GM19043 (cell line): ENCODE data around the gene GPANK1.
"Not testable (repeated sequence)": the region's sequence is repeated elsewhere in the genome, so short reads cannot be mapped to it uniquely, and the experiment has no call there.

Experiments
- ATAC-seq: cut with Tn5 transposase; IDR thresholded peaks from one replicate; pipeline ENCODE4 v1.9.1; 2021; ENCODE audit warnings: low read depth; ENCODE audit not compliant: unreplicated experiment

Gene GPANK1

GRCh38 chr6:31664790-31665500 is at the start of gene GPANK1:
Gene GPANK1, minus strand, starts transcription at chr6:31664997. Its CDS starts 519 bp downstream, at chr6:31664478.
- ATAC-seq: no peak

DNA sequence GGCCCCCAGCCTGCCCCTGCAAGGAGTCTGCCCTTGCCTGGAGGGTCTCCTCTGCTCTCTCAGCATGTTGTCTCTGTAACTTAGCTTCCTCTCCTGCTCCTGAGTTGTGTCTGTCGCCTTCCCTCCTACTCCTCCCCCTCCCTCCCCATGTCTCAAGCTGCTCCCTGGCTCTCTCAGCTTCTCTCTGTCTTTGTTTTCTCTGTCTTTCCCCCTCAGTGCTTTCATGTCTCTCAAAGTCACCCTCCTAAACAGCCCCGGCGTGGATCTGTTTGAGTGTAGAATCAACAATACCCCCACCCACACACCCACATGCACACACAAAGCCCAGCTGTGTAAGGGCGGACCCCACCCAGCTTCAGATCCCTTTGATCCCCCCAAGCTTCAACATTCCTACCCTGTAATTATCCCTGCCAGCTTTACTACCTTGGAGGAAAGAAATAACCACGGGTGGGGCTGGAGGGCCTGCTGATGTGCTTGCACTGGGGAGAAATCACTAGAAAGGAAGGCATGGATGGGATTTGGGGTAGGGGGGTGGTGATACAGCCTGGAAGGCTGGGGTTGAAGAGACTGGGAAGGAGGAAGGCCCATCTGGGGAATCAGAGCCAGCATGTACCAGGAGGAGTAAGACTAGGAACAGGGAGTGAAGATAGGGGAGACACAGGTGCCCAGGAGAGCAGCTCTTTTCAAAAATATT is 49.3 kb upstream of the GPANK1 start:
- no peak for ATAC-seq

GRCh38 chr6:31713465-31713864 is 48.7 kb upstream of the GPANK1 start:
- ATAC-seq: no peak

DNA sequence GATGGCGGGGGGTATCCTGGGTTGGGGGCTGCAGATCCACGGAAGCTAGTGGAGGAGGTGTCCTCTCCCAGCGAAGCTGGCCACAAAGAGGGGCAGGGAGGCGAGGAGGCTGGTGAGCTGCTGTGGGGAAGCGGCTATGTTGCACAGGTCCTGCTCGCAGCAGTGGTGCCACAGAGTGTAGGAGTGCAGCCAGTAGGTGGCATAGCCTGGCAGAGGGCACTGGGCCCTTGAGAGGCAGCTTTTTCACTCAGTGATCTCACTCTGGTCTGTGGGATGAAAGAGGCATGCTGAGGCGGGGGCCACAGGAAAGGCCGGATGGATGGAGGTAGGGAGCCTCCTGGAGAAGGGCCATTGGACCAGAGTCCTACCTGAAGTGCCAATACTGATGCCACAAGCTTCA is 47.5 kb upstream of the GPANK1 start:
- ATAC-seq: no peak

- no peak for ATAC-seq
These were observed 46.4 kb upstream of the GPANK1 start for GRCh38 chr6:31711233-31711632.

GRCh38 chr6:31710523-31711219 is 45.9 kb upstream of the GPANK1 start:
- ATAC-seq: no peak

GRCh38 chr6:31709157-31709556 is 44.4 kb upstream of the GPANK1 start:
- not testable (repeated sequence) for ATAC-seq

GRCh38 chr6:31708224-31708623 is 43.4 kb upstream of the GPANK1 start:
- ATAC-seq: no peak

- ATAC-seq: no peak
These were observed 42.9 kb upstream of the GPANK1 start for GRCh38 chr6:31707701-31708100.

GRCh38 chr6:31706599-31706998 is 41.8 kb upstream of the GPANK1 start, which contains the start of gene LY6G6F:
Gene LY6G6F, plus strand, starts transcription at chr6:31706866. Its CDS starts 41 bp downstream, at chr6:31706907.
- ATAC-seq: no peak

DNA sequence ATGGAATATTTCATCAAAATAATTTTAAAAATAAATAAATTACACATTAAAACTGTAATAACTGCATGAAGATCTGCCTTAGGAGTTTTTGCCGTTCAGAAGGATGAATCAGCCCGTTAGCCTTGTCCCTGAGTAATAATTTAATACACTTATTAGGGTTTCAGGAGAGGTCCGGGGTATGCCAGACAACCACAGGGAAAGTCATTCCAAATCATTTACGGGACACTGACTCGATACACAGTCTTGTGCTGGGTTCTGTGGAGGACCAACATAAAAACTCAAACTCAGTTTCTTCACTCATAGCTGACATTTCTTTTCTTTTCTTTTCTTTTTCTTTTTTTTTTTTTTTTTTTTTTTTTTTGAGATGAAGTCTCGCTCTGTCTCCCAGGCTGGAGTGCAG is 41.1 kb upstream of the GPANK1 start:
- ATAC-seq: no peak

- peak; percentile 80 for ATAC-seq
These were observed 38.3 kb upstream of the GPANK1 start, which contains the start of gene ABHD16A for GRCh38 chr6:31702819-31703716. Gene ABHD16A, minus strand, starts transcription at chr6:31703324. Its CDS starts 43 bp downstream, at chr6:31703281.

DNA sequence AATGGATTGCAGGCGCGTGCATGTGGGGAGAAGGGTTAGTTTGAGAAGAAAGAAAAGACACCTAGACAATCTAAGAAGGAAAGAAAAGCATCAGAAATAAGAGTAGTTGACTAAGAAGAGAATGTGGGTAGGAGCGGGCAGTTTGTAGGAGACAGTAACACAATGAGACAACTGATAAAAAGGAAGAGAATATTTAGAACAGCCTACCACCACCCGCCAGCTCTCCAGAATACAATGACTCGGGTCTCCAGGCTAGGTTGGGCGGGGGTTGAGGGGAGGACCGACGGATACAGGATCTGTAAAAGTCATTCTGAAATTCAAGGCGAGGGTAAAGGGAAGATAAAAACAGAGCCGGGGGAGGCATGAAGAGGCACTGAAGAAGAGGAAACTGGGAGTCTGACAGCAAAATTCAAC is 37.6 kb upstream of the GPANK1 start:
- ATAC-seq: no peak

DNA sequence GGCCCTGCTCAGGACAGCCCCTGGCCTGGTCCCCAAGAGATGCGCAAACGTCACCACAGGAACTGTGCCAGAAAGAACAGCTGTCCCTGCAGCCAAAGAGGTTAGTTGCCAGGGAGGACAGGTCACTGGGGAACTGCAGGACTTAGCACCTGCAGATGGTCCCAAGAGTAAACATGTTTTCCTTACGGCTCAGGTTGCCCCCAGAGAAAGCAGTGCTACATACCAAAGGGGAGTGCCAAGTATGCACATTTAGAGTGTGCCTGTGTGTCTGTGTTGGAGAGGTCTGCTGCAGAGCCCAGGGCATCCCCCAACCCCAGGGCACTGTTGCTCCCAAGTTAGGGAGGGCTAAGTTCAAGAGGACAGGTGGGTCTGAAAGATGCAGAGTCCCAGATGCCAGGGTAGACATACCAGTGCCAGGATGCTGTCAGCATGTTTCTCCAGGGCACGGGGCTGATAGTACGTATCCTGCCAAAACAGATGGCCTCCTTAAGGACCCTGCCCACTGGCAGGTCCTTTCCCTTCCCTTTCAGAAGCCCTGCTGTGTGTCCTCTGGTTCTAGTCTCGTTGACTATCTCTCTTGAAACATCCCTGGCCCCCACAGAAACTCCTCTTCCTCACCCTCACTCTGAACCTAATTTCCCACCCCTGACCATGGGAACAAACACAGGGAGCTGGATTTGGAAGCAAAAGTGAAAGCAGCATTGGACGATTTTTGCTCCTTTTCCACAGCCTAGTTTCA is 37.0 kb upstream of the GPANK1 start:
- ATAC-seq: no peak

GRCh38 chr6:31700740-31701401 is 36.1 kb upstream of the GPANK1 start:
- ATAC-seq: no peak

GRCh38 chr6:31697555-31697954 is 32.8 kb upstream of the GPANK1 start:
- ATAC-seq: no peak

- ATAC-seq: no peak
These were observed 28.7 kb upstream of the GPANK1 start for GRCh38 chr6:31693535-31693934.

- no peak for ATAC-seq
These were observed 28.1 kb upstream of the GPANK1 start for GRCh38 chr6:31692886-31693285.

GRCh38 chr6:31692353-31692752 is 27.6 kb upstream of the GPANK1 start:
- no peak for ATAC-seq
